Kidney (tissue), 14 donors: Measurements from ENCODE around the gene SMIM43. TPM values are rescaled to one million over a fixed set of nuclear protein-coding genes. Genes with fewer than 3 reads are reported as not detected.
A peak's percentile ranks its signal among the peaks of the same experiment; 100 is the strongest.

Experiments used
- DNase-seq, 5 donors: peaks; one replicate each; pipeline ENCODE4 v3.0.0-alpha.2; 2013 to 2020
- FAIRE-seq: peaks from 2 replicates; lab custom pipeline; 2012; peaks lifted over from hg19 to GRCh38; lab: Jason Lieb, UNC
- H3K27ac ChIP-seq, 2 donors: one replicate each; pipeline ENCODE4 v1.7.0; 2013; ENCODE audit warnings: low read depth in 2 of 2, low read length in 2 of 2, inconsistent platforms in 1 of 2
- H3K27me3 ChIP-seq: one replicate; pipeline ENCODE4 v1.7.1; 2013; ENCODE audit warnings: low read length, inconsistent platforms; ENCODE audit not compliant: control insufficient read depth, insufficient read depth
- H3K36me3 ChIP-seq, 3 donors: one replicate each; pipeline versions ENCODE4 v1.7.0 to v1.7.1; 2013; ENCODE audit warnings: low read length in 3 of 3, control low read depth in 1 of 3, inconsistent platforms in 1 of 3; ENCODE audit not compliant: insufficient read depth in 3 of 3, control insufficient read depth in 2 of 3
- H3K4me1 ChIP-seq, 3 donors: one replicate each; pipeline versions ENCODE4 v1.7.0 to v1.7.1; 2013; ENCODE audit warnings: low read length in 3 of 3, inconsistent platforms in 1 of 3, low read depth in 1 of 3; ENCODE audit not compliant: control insufficient read depth in 2 of 3, insufficient read depth in 2 of 3
- H3K4me3 ChIP-seq, 3 donors: one replicate each; pipeline versions ENCODE4 v1.7.0 to v1.8.1; 2013; ENCODE audit warnings: low read length in 3 of 3, control low read depth in 1 of 3, inconsistent platforms in 1 of 3
- H3K9ac ChIP-seq, 3 donors: one replicate each; pipeline versions ENCODE4 v1.7.0 to v1.7.1; 2013; ENCODE audit warnings: low read length in 3 of 3, control low read depth in 1 of 3, inconsistent platforms in 1 of 3
- H3K9me3 ChIP-seq, 3 donors: one replicate each; pipeline versions ENCODE4 v1.7.0 to v1.7.1; 2013; ENCODE audit warnings: low read length in 3 of 3, control low read depth in 1 of 3, inconsistent platforms in 1 of 3; ENCODE audit not compliant: control insufficient read depth in 2 of 3, insufficient read depth in 1 of 3
- intact Hi-C: fragments of 100-400 bp; cut with DNase I; formaldehyde crosslinking; loops from one replicate; pipeline ENCODE4 v1.11.1; 2022
- polyA plus RNA-seq: library from polyadenylated mRNA; stranded (reverse); fragments of 350-450 nt; fragmentation: Illumina TruSeq; extraction: RNeasy Lipid Tissue Mini Kit (QIAGEN cat#74804); gene quantifications from one replicate; pipeline ENCODE4 v1.2.3, GENCODE V29; 2014; ENCODE audit warnings: low read depth, low replicate concordance; ENCODE audit not compliant: insufficient read depth
- total RNA-seq: library from RNA; stranded (reverse); fragmentation: NEBNext Ultra II Directional; extraction: Animal tissue kit (Norgen Biotek cat#: 25700); gene quantifications from one replicate; pipeline ENCODE4 v1.2.1, GENCODE V29; 2021
- TF ChIP-seq, protein P1 (sequence below): IDR thresholded peaks from 3 replicates; pipeline ENCODE4 v1.5.1; 2012; ENCODE audit warnings: mild to moderate bottlenecking, moderate library complexity, borderline replicate concordance; ENCODE audit not compliant: insufficient read depth; ENCODE audit errors: extremely low read depth
- donor health status: control.
- donor health status: control.
- donor health status: control.
- donor health status: control.
- donor health status: control.
- donor health status: DM: yes; HTN: yes; CAD: no.
- donor health status: Normal renal cell carcinoma (clear cell type).

Gene SMIM43
- total and polyA plus RNA-seq, 2 donors from 2014 or later, result not detected

DNA sequence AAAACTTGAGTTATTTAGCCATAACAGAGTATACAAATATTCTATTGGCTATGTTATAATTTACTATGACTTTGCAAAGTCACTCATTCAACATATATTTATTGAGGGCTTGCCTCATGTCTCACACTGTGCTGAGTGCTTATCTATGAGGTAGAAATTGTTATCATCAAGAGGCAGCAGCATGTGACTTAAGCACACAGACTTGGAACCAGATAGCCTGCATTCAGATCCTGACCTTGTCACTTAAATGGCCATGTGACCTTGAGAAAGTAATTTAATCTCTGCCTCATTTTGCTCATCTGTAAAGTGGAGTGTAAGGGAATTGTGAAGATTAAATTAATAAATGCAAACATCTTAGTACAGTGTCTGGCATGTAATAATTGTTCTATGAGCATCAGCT lies 26.0 kb upstream of the SMIM43 start:
- Histone ChIP-seq H3K27ac (no peak overlapping the region), H3K4me3 (no peak overlapping the region), H3K27me3 (no peaks in the 10 kb centered on the region), H3K9me3 (no peaks in the 10 kb centered on the region), H3K9ac (no peak overlapping the region), H3K36me3 (no peaks in the 10 kb centered on the region), H3K4me1 (no peaks in the 10 kb centered on the region)
- no peak for FAIRE-seq
- DNase-seq, result no peak
- intact Hi-C loops, result no loop called here
- TF ChIP-seq, protein P1, sequence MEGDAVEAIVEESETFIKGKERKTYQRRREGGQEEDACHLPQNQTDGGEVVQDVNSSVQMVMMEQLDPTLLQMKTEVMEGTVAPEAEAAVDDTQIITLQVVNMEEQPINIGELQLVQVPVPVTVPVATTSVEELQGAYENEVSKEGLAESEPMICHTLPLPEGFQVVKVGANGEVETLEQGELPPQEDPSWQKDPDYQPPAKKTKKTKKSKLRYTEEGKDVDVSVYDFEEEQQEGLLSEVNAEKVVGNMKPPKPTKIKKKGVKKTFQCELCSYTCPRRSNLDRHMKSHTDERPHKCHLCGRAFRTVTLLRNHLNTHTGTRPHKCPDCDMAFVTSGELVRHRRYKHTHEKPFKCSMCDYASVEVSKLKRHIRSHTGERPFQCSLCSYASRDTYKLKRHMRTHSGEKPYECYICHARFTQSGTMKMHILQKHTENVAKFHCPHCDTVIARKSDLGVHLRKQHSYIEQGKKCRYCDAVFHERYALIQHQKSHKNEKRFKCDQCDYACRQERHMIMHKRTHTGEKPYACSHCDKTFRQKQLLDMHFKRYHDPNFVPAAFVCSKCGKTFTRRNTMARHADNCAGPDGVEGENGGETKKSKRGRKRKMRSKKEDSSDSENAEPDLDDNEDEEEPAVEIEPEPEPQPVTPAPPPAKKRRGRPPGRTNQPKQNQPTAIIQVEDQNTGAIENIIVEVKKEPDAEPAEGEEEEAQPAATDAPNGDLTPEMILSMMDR, result no peak

- H3K36me3 ChIP-seq, result no peaks in the 10 kb centered on the region
- H3K9ac ChIP-seq, result no peak overlapping the region
- intact Hi-C loops, result no loop called here
- H3K4me3 ChIP-seq, result no peak overlapping the region
- TF ChIP-seq, protein P1, result no peak
- H3K27me3 ChIP-seq, result no peaks in the 10 kb centered on the region
- no peaks in the 10 kb centered on the region for H3K4me1 ChIP-seq
- FAIRE-seq (no peak), DNase-seq (peak in 2 of 5 donors; percentile 10 to 47)
- H3K9me3 ChIP-seq, result no peaks in the 10 kb centered on the region
- H3K27ac ChIP-seq, result no peak overlapping the region
Observed at GRCh38 chr4:121789960-121790829, 25.2 kb upstream of the SMIM43 start.

DNA sequence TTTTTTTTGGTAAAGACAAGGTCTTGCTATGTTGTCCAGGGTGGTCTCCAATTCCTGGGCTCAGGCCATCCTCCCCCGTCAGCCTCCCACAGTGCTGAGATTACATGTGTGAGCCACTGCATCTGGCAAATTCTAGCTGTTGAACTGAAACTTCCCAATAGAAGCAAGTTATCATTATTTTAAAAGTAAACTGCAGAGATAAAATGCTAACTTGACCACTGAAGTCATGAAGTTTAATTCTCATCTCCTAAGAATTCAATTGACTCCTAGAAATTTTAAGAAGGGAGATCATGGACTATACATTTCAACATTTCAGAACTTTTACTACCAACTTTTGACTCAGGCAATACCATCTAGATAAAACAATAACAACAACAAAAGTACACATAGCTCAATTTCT lies 24.5 kb upstream of the SMIM43 start:
- Histone ChIP-seq H3K27ac (no peak overlapping the region), H3K36me3 (no peaks in the 10 kb centered on the region), H3K4me1 (no peaks in the 10 kb centered on the region), H3K27me3 (no peaks in the 10 kb centered on the region), H3K9me3 (no peaks in the 10 kb centered on the region), H3K9ac (no peak overlapping the region), H3K4me3 (no peak overlapping the region)
- TF ChIP-seq, protein P1, result no peak
- no peak for DNase-seq
- FAIRE-seq, result no peak
- intact Hi-C loops, result no loop called here

GRCh38 chr4:121788896-121789295 lies 23.9 kb upstream of the SMIM43 start:
- TF ChIP-seq, protein P1, result no peak
- Histone ChIP-seq H3K4me3 (no peak overlapping the region), H3K9ac (no peak overlapping the region), H3K36me3 (no peaks in the 10 kb centered on the region), H3K27ac (no peak overlapping the region), H3K4me1 (no peaks in the 10 kb centered on the region), H3K9me3 (peaks cover 0 to 2% (median 0%) of the 10 kb centered on the region in 3 donors), H3K27me3 (no peaks in the 10 kb centered on the region)
- no peak for DNase-seq
- intact Hi-C loops, result no loop called here
- no peak for FAIRE-seq
